Measurements from ENCODE around the gene CTNNA1.

- TF ChIP-seq CTCF (tag by site-specific recombination; IDR thresholded peaks at IDR 0.05) (no peak), ZBTB21 (tag by site-specific recombination; IDR thresholded peaks at IDR 0.05) (0 out of 2 replicates have a peak, but pooled peaks have one; percentile 36), MZF1 (tag by site-specific recombination; IDR thresholded peaks at IDR 0.05; ENCODE audit: borderline replicate concordance) (no peak), ZNF138 (tag by site-specific recombination; IDR thresholded peaks at IDR 0.05; ENCODE audit: borderline replicate concordance) (no peak), KLF1 (tag by site-specific recombination; IDR thresholded peaks at IDR 0.05) (no peak), ZNF704 (tag by site-specific recombination; IDR thresholded peaks at IDR 0.05) (no peak), PBX3 (CRISPR knock-in tag; IDR thresholded peaks at IDR 0.05) (no peak), ZBTB11 (tag by site-specific recombination; conservative IDR thresholded peaks at IDR 0.05; ENCODE audit: low read depth) (no peak), ZNF747 (tag by site-specific recombination; IDR thresholded peaks at IDR 0.05) (no peak), ZSCAN18 (tag by site-specific recombination; IDR thresholded peaks at IDR 0.05) (no peak), ZNF362 (tag by site-specific recombination; IDR thresholded peaks at IDR 0.05) (no peak), ZNF274 (IDR thresholded peaks at IDR 0.05; ENCODE audit: low read length) (no peak), ZNF274 (tag by site-specific recombination; IDR thresholded peaks at IDR 0.05; ENCODE audit: borderline replicate concordance) (no peak), ZNF19 (tag by site-specific recombination; IDR thresholded peaks at IDR 0.05; ENCODE audit: low read depth) (no peak), REST (tag by site-specific recombination; IDR thresholded peaks at IDR 0.05) (no peak)
These were observed 7.4 kb downstream of the CTNNA1 start for GRCh38 chr5:138760448-138761110.

Measured in HEK293 (cell line).